A549 (cell line): ENCODE results near the gene KDELR1. TPM values are rescaled to one million over a fixed set of nuclear protein-coding genes. Genes with fewer than 3 reads are reported as not detected.
A peak's percentile ranks its signal among the peaks of the same experiment; 100 is the strongest.

Experiments
- ATAC-seq, 2 experiments: fragments of 200-7000 bp in 1 of 2; fragments of >200 bp in 1 of 2; cut with Nextera tagmentation in 1 of 2; cut with Tn5 transposase in 1 of 2; 3 replicates each; pipeline versions ENCODE4 v1.8.0 to v1.9.1; 2018 to 2020; ENCODE audit warnings: mild to moderate bottlenecking in 1 of 2, moderate library complexity in 1 of 2
- CTCF ChIA-PET: fragments of 300-600 bp; sonication (Branson Sonifier 250); formaldehyde crosslinking; extraction: SDS; loops from one replicate; lab custom pipeline; 2021; ENCODE audit warnings: antibody characterized with exemption, inconsistent platforms; lab: Yijun Ruan, JAX
- POLR2A ChIA-PET: fragments of 350-600 bp; formaldehyde crosslinking; extraction: SDS; loops from one replicate; lab custom pipeline; 2021; ENCODE audit warnings: antibody characterized with exemption, inconsistent platforms; lab: Yijun Ruan, JAX
- DNase-seq, 2 experiments: peaks; one replicate each; pipeline versions ENCODE4 v3.0.0 to v3.0.0-alpha.2; 2011 to 2016; ENCODE audit warnings: low read depth in 1 of 2, low spot score in 1 of 2
- FAIRE-seq: peaks from 2 replicates; lab custom pipeline; 2011; peaks lifted over from hg19 to GRCh38; lab: Jason Lieb, UNC
- H3K27ac ChIP-seq, 2 experiments: fragments of >200 bp; sonication (Bioruptor Twin); formaldehyde crosslinking; 3 replicates each; pipeline ENCODE4 v1.5.1; 2016 to 2017
- H3K4me1 ChIP-seq: fragments of >200 bp; sonication (Bioruptor Twin); formaldehyde crosslinking; 3 replicates; pipeline ENCODE4 v1.6.1; 2016
- H3K4me2 ChIP-seq: fragments of >200 bp; sonication (Bioruptor Twin); formaldehyde crosslinking; 3 replicates; pipeline ENCODE4 v1.6.1; 2016
- H3K4me3 ChIP-seq: fragments of >200 bp; sonication (Bioruptor Twin); formaldehyde crosslinking; 3 replicates; pipeline ENCODE4 v1.5.1; 2016
- H3K9me3 ChIP-seq: fragments of >200 bp; sonication (Bioruptor Twin); formaldehyde crosslinking; 3 replicates; pipeline ENCODE4 v1.6.1; 2016
- CHD4 ChIP-seq: fragments of 200-600 bp; sonication (generic); IDR thresholded peaks from 2 replicates; pipeline ENCODE4 v1.6.1; 2016; ENCODE audit warnings: antibody characterized with exemption, mild to moderate bottlenecking, borderline replicate concordance
- CTCF ChIP-seq: fragments of >200 bp; sonication (Bioruptor Twin); formaldehyde crosslinking; IDR thresholded peaks from 3 replicates; pipeline ENCODE4 v1.5.1; 2016
- ELK1 ChIP-seq: fragments of 150-350 bp; IDR thresholded peaks from 2 replicates; pipeline ENCODE4 v1.6.1; 2014; ENCODE audit warnings: low read depth, mild to moderate bottlenecking, low read length
- EP300 ChIP-seq, 2 experiments: fragments of >200 bp; sonication (Bioruptor Twin); formaldehyde crosslinking; IDR thresholded peaks; 2 replicates in 1 of 2; 3 replicates in 1 of 2; pipeline ENCODE4 v1.6.1; 2016 to 2017
- ESRRA ChIP-seq: fragments of 150-350 bp; IDR thresholded peaks from 2 replicates; pipeline ENCODE4 v1.6.1; 2014; ENCODE audit warnings: mild to moderate bottlenecking, low read length, borderline replicate concordance
- FOXS1 ChIP-seq: fragments of 250-450 bp; sonication (Bioruptor Pico); IDR thresholded peaks from 2 replicates; pipeline ENCODE4 v1.5.0; 2020; ENCODE audit warnings: mild to moderate bottlenecking, moderate library complexity
- GATA3 ChIP-seq: IDR thresholded peaks from 2 replicates; pipeline ENCODE4 v1.6.1; 2012; ENCODE audit warnings: borderline replicate concordance
- HDAC2 ChIP-seq: fragments of 200-600 bp; sonication (generic); IDR thresholded peaks from 2 replicates; pipeline ENCODE4 v1.6.1; 2016
- HEYL ChIP-seq: fragments of 250-450 bp; sonication (Bioruptor Pico); IDR thresholded peaks from 2 replicates; pipeline ENCODE4 v1.8.0; 2021; ENCODE audit warnings: mild to moderate bottlenecking, moderate library complexity
- HMGXB4 ChIP-seq: fragments of 250-450 bp; sonication (Bioruptor Pico); IDR thresholded peaks from 2 replicates; pipeline ENCODE4 v1.5.0; 2021; ENCODE audit warnings: mild to moderate bottlenecking, moderate library complexity, borderline replicate concordance
- HOXB5 ChIP-seq: fragments of 250-450 bp; sonication (Bioruptor Pico); IDR thresholded peaks from 2 replicates; pipeline ENCODE4 v1.5.0; 2020; ENCODE audit warnings: mild to moderate bottlenecking, moderate library complexity
- KDM1A ChIP-seq: fragments of 200-600 bp; sonication (generic); IDR thresholded peaks from 2 replicates; pipeline ENCODE4 v1.6.1; 2016; ENCODE audit warnings: low read depth, mild to moderate bottlenecking
- MYC ChIP-seq: IDR thresholded peaks from 2 replicates; pipeline ENCODE4 v1.6.1; 2012; ENCODE audit warnings: mild to moderate bottlenecking, inconsistent platforms, low read length, improper control_type of control experiment, borderline replicate concordance
- NR3C1 ChIP-seq: fragments of >200 bp; sonication (Bioruptor Twin); formaldehyde crosslinking; IDR thresholded peaks from 3 replicates; pipeline ENCODE4 v1.6.1; 2017
- PHF8 ChIP-seq: fragments of 200-600 bp; sonication (generic); IDR thresholded peaks from 2 replicates; pipeline ENCODE4 v1.6.1; 2016; ENCODE audit warnings: low read depth, mild to moderate bottlenecking, antibody characterized with exemption, moderate library complexity, borderline replicate concordance
- POLR2AphosphoS2 ChIP-seq: conservative IDR thresholded peaks from 2 replicates; pipeline ENCODE4 v1.6.1; 2012; ENCODE audit warnings: low read length, improper control_type of control experiment, inconsistent platforms
- REST ChIP-seq: fragments of 200-600 bp; sonication (generic); IDR thresholded peaks from 2 replicates; pipeline ENCODE4 v1.6.1; 2016; ENCODE audit warnings: antibody characterized with exemption, mild to moderate bottlenecking, moderate library complexity
- RFX5 ChIP-seq: fragments of 450-650 bp; IDR thresholded peaks from 2 replicates; pipeline ENCODE4 v1.7.1; 2014; ENCODE audit warnings: antibody characterized with exemption, mild to moderate bottlenecking, moderate library complexity
- SMC3 ChIP-seq: fragments of >200 bp; sonication (Bioruptor Twin); formaldehyde crosslinking; IDR thresholded peaks from 3 replicates; pipeline ENCODE4 v1.6.1; 2018; ENCODE audit warnings: inconsistent platforms
- TFCP2L1 ChIP-seq: fragments of 250-450 bp; sonication (Bioruptor Pico); IDR thresholded peaks from 2 replicates; pipeline ENCODE4 v1.5.0; 2021; ENCODE audit warnings: mild to moderate bottlenecking
- USF2 ChIP-seq: fragments of 450-650 bp; IDR thresholded peaks from 2 replicates; pipeline ENCODE4 v1.6.1; 2014; ENCODE audit warnings: antibody characterized with exemption
- ZC3H11A ChIP-seq: fragments of 450-650 bp; IDR thresholded peaks from 2 replicates; pipeline ENCODE4 v1.6.1; 2014; ENCODE audit warnings: antibody characterized with exemption, mild to moderate bottlenecking
- ZFP36 ChIP-seq: fragments of 450-650 bp; IDR thresholded peaks from 2 replicates; pipeline ENCODE4 v1.6.1; 2014; ENCODE audit warnings: borderline replicate concordance; ENCODE audit not compliant: partially characterized antibody
- WGBS: methylation state at CpG from one replicate; pipeline ENCODE4 v1.1.6; 2017; ENCODE audit errors: missing lambda C conversion rate; 5-methylcytosine and 5-hydroxymethylcytosine counted together
- polyA plus RNA-seq, 4 experiments: library from polyadenylated mRNA; depleted of rRNA in 3 of 4; stranded (reverse); fragments of >200 nt; fragmentation: RNase III in 1 of 4; extraction: RNeasy Plus Mini Kit Qiagen cat#74134 plus additional on column Dnase treatment in 1 of 4; gene quantifications; 2 replicates in 3 of 4; 3 replicates in 1 of 4; pipeline ENCODE4 v1.2.3, GENCODE V29; 2011 to 2017

KDELR1 gene
- polyA plus RNA-seq, 2 of the 4 experiments (the other 2 are of a cell fraction), result 200 to 302 TPM

GRCh38 chr19:48348045-48348444 lies 43.3 kb downstream of the KDELR1 start:
- ATAC-seq, result no peak
- Histone ChIP-seq H3K27ac (peak overlapping the region in 1 of 2 experiments; percentile 34; a peak in 1 of 6 replicates), H3K4me1 (peaks cover 8% of the 10 kb centered on the region), H3K4me3 (no peak overlapping the region), H3K9me3 (no peaks in the 10 kb centered on the region), H3K4me2 (no peak overlapping the region)
- 67% methylated on average over 5 of the region's 5 CpGs for WGBS
- no peak for DNase-seq
- POLR2A ChIA-PET, result no interaction called here
- CTCF ChIA-PET, result interaction anchor here (0.6 to 17.4 kb wide), 10 partner anchors 9 to 498 kb away, joined by 3 to 224 read pairs (median 4); partner anchors contain the start of gene KDELR1
- no peak for TF ChIP-seq RFX5
- TF ChIP-seq ELK1, result no peak
- TF ChIP-seq TFCP2L1, result no peak
- no peak for TF ChIP-seq SMC3
- no peak for FAIRE-seq

- CTCF ChIA-PET, result interaction anchor here (0.9 to 17.4 kb wide), 5 partner anchors 10 to 238 kb away, joined by 3 to 224 read pairs (median 16); partner anchors contain the start of gene KDELR1
- DNase-seq (no peak), FAIRE-seq (no peak), ATAC-seq (no peak)
- 85% methylated on average over 2 of the region's 2 CpGs for WGBS
- no peak overlapping the region for H3K4me3 ChIP-seq
- no peak overlapping the region for H3K4me2 ChIP-seq
- no peak overlapping the region for H3K27ac ChIP-seq
- TF ChIP-seq PHF8, result no peak
- TF ChIP-seq KDM1A, result no peak
- TF ChIP-seq HMGXB4 (CRISPR knock-in tag), result no peak
- TF ChIP-seq HOXB5, result no peak
- TF ChIP-seq EP300 (IDR thresholded peaks at IDR 0.05), result no peak
- no peak for TF ChIP-seq HEYL
- TF ChIP-seq MYC, result no peak
- TF ChIP-seq REST, result no peak
- TF ChIP-seq TFCP2L1, result no peak
- TF ChIP-seq ESRRA, result no peak
- no peak for TF ChIP-seq ZFP36
- no peak for TF ChIP-seq POLR2AphosphoS2
- no peak for TF ChIP-seq ZC3H11A
- H3K4me1 ChIP-seq, result peaks cover 15% of the 10 kb centered on the region
- H3K9me3 ChIP-seq, result no peaks in the 10 kb centered on the region
- POLR2A ChIA-PET, result interaction anchor here (0.6 to 0.9 kb wide), 2 partner anchors 13 to 25 kb away, joined by 4 read pairs; no protein-coding TSS in a partner anchor
Observed at GRCh38 chr19:48346191-48346590, 45.2 kb downstream of the KDELR1 start.

GRCh38 chr19:48344892-48345291 lies 46.5 kb downstream of the KDELR1 start:
- FAIRE-seq (no peak), ATAC-seq (peak in 1 of 2 experiments; percentile 66; a peak in 3 of 6 replicates), DNase-seq (no peak)
- 98% methylated on average over 6 of the region's 6 CpGs for WGBS
- Histone ChIP-seq H3K4me2 (no peak overlapping the region), H3K4me1 (peaks cover 18% of the 10 kb centered on the region), H3K9me3 (no peaks in the 10 kb centered on the region), H3K27ac (no peak overlapping the region), H3K4me3 (no peak overlapping the region)
- POLR2A ChIA-PET, result no interaction called here
- TF ChIP-seq CTCF (no peak), GATA3 (no peak), NR3C1 (no peak), HOXB5 (no peak), USF2 (no peak), HEYL (no peak), CHD4 (no peak), ZC3H11A (no peak), HDAC2 (no peak), FOXS1 (CRISPR knock-in tag) (no peak), PHF8 (no peak), MYC (no peak)
- CTCF ChIA-PET, result interaction anchor here (0.6 to 17.4 kb wide), 3 partner anchors 9 to 30 kb away, joined by 3 to 224 read pairs (median 3); no protein-coding TSS in a partner anchor
